Islet precursor cell (in vitro differentiated cells): ENCODE measurements around the gene TTLL11.

Experiments used
- DNase-seq: peaks from one replicate; pipeline ENCODE4 v3.0.0-alpha.2; 2018

TTLL11 gene

DNA sequence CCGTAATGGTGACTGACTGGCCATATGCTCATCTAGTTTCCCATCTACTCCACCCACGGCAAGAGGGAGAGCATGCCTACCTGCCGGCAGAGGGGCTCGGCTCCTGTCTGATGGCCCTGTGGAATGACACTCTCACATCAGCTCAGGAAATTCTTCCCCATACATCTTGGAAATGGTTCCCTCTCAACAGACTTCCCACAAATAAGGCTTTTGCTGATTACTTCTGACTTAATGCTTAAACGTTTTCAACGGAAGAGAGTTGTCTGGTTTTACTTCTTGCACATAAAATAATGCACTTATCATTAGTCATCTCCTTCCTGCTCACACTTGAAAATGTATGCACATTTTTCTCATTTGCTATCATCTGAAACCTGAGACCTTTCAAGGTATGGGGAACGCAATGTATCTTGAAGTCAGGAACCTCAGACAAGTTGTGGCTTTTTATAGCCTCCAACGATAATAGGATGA, 129.5 kb downstream of the TTLL11 start:
- DNase-seq: no peak

DNA sequence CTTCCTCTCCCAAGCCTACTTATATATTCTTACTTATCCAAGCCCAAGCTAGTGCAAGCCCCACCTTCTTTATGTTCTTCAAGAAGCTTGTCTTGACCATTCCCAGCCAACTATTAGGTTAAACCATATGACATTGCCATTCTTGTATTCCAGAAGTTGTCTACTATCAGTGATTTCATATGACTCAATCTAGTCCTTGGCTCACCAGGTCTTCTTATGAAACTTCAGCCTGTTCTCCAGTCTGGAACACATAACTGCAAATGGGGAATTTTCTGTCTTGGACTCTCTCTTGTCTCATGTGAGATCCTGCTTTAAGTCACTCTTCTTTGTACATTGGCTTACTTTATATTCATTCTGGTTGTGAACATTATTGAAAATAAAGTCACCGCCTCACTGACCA, 130.7 kb downstream of the TTLL11 start:
- no peak for DNase-seq

DNA sequence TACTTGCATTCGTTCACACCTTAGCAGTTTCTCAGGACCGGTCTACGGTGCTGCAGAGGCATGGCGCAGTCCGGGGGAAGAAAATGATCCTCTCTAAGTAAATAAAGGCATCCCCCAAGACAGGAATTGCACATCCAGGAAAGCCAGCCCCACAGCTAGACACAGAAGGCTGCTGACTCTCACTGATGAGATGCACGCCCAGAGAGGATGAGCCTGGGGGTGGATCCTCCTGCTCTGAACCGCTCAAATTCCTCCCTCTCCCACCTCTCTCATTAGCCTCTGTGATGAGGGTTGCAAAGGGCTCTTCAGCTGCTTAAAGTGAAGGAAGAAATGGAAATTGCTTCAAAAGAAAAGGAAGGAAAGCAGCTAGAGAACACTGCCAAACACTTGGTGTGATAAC, 132.4 kb downstream of the TTLL11 start:
- DNase-seq: no peak

DNA sequence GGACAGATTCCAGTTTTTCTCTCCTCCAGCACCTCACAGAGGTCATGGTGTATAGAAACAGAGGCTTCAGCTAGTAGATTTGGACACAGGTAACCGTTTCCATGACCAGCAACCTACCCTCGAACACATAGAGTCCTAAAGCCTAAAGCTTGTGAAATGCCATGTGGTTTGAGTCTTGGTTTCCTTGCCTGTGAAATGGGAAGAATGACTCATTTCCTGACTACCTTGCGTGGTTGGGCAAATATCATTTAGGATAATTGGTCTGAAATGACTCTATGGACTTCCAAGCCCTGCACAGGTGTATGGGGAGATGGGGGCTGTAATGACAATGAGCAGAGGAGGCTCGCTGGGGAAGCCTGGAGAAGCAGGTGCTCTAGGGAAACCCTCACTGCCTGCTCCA, 134.6 kb downstream of the TTLL11 start:
- DNase-seq: no peak

DNA sequence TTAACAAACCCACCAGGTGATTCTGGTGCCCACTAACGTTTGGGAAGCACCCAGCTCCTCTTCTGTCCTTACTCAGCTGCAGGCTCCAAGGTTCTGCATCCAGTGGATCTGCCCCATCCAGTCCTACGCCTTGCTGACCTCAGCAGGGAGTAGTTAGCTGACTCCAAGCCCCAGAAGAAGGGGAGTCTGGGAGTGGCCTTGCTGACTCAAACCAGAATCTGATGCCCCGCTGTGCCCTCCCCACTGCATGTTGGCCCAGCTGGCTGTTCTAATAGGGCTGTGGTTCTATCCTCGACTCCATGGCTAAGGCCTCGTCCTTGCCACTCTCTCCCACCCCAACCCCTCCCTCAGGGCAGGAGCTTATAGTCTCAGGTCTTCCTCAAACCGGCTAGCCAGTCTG, 136.3 kb downstream of the TTLL11 start:
- DNase-seq: no peak

- DNase-seq: no peak
Measured at GRCh38 chr9:121955649-121956048, 137.5 kb downstream of the TTLL11 start.

DNA sequence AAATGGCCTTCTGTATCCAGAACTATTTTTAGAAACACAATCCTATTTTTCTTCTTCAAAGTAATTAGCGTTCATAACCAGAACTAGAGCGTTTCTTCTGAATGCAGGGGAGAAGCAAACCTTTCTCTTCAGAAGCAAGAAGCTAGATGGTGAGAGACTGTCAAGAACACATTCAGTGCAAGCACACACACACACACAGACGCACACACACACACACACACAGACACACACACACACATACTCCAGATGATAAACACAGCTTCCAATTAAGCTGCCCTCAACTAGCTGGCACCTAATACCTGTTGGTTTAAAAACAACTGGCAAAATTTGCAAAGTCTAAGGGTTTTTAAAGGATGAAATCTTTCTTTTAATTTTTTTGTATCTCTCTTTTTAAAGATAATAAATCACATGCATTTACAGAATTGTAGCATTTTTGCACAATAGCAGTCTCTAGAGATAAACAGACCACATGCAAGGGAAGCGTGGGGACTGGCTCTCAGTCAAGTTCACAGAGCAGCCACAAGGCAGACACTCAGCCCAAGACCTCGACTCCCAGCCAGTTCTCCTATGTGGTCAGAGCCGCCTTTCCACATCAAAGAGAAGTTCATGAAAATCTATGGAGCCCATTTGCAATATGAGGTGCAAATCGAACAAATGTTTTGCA, 138.5 kb downstream of the TTLL11 start:
- DNase-seq: no peak

DNA sequence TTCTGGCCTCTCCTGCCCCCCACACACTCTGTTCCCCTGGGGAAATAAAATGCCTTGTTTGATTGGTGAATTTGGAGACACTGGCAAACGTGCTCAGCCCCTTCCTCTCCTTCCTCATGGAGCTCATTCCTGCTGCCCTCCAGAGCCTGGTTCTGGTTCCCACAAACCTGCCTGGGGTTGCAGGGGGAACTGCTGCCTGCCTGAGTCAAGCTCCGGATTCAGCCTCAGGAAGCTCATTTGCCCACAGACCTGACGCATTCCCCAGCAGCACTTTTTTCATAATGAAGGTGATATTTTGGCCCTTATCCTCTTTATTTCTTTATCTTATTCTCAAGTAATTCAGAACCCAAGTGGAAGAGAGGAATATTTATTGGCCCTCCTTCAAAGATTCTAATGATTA, 140.5 kb downstream of the TTLL11 start:
- no peak for DNase-seq

- no peak for DNase-seq
Measured at GRCh38 chr9:121950866-121951265, 142.2 kb downstream of the TTLL11 start.

DNA sequence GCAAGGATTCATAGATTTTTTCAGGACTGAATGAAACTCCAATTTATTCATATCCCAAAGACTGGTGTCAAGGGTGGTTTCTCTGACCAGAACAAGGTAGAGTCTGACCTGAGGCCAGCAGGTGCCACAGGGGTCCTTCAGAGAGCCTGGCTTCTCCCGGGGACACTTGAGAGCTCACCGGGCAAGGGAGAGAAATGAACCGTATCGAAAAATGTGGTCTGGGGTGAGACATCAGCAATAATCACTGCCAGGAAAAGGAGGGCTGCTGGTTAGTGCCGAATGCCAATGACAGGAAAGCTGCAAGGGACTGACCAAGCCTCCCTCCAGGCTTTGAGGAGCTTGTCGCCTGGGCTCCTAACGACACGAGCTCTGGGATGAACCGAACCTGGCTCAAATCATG, 142.7 kb downstream of the TTLL11 start:
- DNase-seq: no peak

DNA sequence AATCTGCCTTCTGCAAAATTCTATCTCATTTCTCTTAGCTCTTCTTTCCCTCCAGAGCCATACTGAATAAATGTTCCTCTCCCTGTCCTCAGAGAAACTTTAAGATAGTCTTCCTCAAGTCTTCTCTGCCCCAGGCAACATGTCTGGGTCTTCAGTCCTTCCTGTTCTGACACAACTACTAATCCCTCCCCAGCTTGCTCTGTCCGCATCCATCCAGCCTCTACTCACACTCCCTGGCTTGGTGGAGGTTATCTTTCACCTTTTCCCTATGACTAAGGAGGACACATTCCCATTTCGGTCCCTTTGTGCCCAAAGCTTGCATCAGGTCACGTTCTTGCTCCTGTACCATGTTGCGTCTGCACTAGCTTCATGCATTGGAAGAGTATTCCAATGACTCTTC, 143.3 kb downstream of the TTLL11 start:
- no peak for DNase-seq

GRCh38 chr9:121949364-121949763, 143.7 kb downstream of the TTLL11 start:
- DNase-seq: no peak

DNA sequence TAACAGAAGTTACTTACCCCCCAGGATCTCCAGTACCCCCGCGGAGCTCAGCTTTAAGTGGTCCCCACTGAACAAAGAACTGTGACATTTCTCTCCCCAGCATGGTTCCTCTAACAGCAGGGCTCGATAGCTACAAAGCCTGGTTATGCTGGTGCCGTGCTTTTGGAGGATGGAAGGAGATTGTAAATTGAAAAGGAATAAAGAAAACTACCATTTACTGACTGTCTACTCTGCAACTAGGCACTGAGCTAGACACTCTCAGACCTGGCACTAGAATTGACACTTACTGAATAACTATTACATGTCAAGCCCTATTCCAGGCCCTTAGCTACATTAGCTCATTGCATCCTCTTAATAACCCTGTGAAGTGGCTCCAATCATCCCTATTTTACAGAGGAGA, 145.3 kb downstream of the TTLL11 start:
- no peak for DNase-seq

- no peak for DNase-seq
Measured at GRCh38 chr9:121946465-121946864, 146.6 kb downstream of the TTLL11 start.

DNA sequence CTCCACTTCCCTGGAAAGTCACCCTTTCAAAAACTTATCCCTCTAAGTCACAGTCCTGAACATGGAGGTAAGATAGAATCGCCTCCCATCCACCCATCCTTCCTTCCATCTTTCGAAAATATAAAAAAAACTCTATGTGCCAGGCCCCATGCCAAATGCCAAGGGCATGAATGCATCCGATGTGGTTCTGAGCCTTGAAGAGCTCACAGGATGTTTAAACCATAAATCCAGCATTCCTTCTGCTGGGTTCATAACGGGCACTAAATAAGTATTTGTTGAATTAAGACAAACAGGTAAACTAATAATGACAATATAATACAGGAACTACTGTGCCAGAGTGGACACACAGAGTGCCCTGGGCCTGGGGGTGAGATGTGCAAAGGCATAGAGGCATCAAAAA, 147.3 kb downstream of the TTLL11 start:
- DNase-seq: no peak

DNA sequence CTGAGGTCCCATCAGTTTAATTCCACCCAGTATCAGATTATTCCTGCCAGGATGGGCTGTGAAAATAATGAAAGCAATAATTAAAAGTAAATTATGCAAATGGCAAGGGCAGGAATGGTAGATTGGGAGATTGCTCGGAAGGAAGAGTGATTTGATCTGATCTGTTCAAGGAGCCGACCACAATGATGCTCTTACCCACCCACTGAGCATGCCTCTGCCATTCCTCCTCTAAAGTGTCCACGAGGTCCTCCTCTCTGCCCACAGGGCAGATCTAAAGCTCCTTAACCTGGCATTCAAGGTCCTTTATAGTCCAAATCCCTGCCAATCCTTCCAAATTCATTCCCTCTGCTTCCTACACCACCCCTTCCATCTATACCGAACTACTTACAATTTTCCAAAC, 147.8 kb downstream of the TTLL11 start:
- no peak for DNase-seq

GRCh38 chr9:121944711-121945191, 148.4 kb downstream of the TTLL11 start:
- DNase-seq: no peak

GRCh38 chr9:121943463-121943862, 149.6 kb downstream of the TTLL11 start:
- DNase-seq: no peak

GRCh38 chr9:121942866-121943382, 150.2 kb downstream of the TTLL11 start:
- DNase-seq: no peak

- DNase-seq: no peak
Measured at GRCh38 chr9:121942313-121942712, 150.8 kb downstream of the TTLL11 start.

- DNase-seq: no peak
Measured at GRCh38 chr9:121939643-121940042, 153.5 kb downstream of the TTLL11 start.

GRCh38 chr9:121938621-121939020, 154.5 kb downstream of the TTLL11 start:
- DNase-seq: no peak

DNA sequence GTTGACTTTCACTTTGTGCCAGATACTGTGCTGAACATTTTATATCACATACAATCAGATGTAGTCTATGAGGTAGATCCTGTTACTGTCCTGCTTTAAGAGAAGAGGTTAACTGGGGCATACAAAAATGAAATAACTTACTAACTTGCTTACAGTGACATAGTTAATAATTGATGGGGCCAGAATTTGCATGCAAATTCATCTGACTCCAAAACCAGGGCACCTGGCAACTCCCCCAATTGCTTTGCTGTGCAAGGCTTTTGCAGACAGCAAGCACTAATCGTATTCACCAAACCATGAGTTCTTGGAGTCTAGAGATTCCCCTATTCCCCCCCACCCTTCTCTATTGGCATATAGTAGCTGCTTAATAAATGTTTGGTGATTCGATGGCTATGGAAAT, 155.9 kb downstream of the TTLL11 start:
- DNase-seq: no peak

DNA sequence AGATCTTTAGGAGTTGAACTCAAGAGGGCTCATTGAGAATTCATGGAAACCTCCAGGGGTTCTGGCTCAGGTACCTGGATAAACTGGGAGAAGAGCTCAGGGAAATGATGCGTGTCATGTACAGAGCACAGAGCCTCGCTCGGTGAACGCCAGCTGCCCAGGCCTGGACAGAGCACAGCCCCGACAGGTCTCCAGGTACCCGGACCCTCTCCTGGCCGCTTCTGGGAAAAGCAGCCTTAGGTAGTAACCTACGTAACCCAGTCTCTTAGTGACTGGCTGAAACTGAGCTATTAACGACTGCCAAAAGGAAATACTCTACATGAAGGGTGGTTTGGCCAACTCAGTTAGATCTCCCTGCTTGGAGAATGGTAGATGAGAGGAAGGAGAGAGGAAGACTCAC, 157.4 kb downstream of the TTLL11 start:
- DNase-seq: peak; percentile 72

- DNase-seq: no peak
Measured at GRCh38 chr9:121930956-121931355, 162.2 kb downstream of the TTLL11 start.
